GM10266 (cell line): ENCODE data around the gene ULBP1.
"Not testable (repeated sequence)": the region's sequence is repeated elsewhere in the genome, so short reads cannot be mapped to it uniquely, and the experiment has no call there.

Experiments
- DNase-seq: peaks from one replicate; pipeline ENCODE4 v3.0.0; 2012; ENCODE audit errors: extremely low spot score
- TF ChIP-seq, protein P1 (sequence below): IDR thresholded peaks from 2 replicates; pipeline ENCODE4 v1.5.1; 2012; ENCODE audit warnings: mild to moderate bottlenecking, low read depth; ENCODE audit not compliant: control insufficient read depth, insufficient read depth; ENCODE audit errors: missing control alignments

Gene ULBP1, protein sequence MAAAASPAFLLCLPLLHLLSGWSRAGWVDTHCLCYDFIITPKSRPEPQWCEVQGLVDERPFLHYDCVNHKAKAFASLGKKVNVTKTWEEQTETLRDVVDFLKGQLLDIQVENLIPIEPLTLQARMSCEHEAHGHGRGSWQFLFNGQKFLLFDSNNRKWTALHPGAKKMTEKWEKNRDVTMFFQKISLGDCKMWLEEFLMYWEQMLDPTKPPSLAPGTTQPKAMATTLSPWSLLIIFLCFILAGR

DNA sequence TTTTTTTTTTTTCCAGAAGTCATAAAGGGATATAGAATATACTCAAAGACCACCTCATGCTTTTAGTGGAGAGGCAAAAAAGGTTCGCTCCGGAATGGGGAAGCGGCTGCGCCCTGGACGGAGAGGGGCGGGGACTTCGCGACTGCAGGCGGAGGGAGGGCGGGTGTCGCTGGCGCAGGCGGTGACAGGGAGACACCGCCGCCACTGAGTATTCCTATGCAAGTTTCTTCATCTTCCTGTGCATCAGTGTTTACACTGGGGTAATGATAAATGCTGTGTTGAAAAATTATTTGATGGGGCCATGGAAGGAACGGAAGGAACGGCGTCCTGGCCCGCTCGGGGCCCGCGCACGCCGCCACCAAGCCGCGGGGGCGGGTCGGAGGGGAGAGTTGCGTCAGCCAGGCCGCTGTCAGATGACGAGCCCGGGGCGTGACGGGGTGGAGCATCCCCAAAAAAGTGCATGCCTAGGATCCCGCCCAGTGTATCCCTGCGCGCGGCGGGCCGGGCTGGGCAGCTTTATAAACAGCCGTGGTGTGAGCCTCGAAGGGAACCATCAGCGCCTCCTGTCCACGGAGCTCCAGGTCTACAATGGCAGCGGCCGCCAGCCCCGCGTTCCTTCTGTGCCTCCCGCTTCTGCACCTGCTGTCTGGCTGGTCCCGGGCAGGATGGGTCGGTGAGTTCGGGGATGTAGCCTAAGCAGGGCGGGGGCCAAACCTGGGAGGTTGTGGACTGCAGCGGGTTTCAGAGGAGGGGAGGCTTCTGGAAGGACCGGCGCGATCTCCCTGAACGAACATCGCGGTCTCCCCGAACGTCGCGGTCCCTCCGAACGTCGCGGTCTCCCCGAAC, at the start of gene ULBP1:
Gene ULBP1, plus strand, starts transcription at position 482 of the 846 bp plus-strand sequence. Its CDS starts 107 bp downstream, at position 589.
- TF ChIP-seq, protein P1, sequence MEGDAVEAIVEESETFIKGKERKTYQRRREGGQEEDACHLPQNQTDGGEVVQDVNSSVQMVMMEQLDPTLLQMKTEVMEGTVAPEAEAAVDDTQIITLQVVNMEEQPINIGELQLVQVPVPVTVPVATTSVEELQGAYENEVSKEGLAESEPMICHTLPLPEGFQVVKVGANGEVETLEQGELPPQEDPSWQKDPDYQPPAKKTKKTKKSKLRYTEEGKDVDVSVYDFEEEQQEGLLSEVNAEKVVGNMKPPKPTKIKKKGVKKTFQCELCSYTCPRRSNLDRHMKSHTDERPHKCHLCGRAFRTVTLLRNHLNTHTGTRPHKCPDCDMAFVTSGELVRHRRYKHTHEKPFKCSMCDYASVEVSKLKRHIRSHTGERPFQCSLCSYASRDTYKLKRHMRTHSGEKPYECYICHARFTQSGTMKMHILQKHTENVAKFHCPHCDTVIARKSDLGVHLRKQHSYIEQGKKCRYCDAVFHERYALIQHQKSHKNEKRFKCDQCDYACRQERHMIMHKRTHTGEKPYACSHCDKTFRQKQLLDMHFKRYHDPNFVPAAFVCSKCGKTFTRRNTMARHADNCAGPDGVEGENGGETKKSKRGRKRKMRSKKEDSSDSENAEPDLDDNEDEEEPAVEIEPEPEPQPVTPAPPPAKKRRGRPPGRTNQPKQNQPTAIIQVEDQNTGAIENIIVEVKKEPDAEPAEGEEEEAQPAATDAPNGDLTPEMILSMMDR, result no peak
- peak; percentile 64 for DNase-seq

DNA sequence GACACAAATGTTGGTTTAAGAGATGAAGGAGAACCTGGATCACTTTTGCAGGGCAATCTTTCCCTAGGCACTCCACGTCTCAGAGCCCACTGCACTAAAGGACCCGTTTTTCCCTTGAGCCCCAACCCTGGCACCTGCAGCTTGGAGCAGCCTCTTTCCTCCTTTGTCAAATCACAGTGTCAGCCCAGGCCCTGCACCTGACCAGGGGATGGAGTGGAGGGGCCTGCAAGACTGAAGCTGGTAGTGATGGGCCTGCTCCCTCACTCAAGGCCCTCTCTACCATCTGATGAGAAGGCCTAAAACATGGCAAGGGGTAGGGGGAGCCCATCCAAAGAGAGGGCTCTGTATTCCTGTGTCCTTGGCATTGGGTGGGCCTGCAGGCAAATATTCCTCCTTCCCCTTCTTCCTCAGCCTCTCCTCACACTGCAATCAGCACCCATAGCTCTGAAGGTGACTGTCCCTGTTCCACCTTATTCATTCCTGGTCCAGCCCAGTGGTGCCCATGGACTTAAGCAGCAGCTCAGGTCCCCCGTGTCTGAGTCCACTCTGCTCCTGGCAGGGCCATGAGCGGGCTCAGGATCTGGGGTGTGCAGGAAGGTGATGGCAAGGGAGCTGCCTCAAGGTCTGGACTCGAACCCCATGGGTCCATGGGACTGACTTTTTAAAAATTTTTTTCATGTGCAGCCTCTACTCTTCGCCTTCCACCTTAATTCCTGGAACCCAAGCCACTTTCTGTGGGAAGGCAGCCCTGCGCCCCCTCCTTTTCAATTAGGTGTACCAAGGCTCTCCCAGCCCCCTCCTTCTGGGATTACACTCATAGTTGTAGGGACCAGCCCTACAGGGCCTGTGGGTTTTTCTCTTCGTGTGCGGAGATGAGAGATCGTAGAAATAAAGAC, 47.5 kb upstream of the ULBP1 start:
- DNase-seq, result no peak
- TF ChIP-seq, protein P1, result no peak

DNA sequence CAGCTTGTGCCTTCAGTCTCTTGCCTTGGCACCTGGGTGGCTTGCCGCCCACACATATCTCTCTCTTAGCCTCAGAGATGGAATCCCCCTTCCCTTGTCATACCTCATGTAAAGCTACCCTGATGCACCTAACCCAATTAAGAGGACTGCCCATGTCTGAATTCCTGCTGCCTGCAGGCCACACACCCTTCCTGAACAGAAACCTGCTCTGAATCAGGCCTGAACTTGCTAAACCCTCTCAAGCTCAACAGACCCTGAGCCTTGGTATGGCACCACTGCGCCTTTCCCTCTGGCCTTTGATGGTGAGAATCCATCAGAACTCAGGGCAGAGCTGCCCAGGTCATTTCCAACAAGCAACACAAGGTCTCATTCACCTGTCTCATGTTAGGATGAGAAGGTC, 46.1 kb upstream of the ULBP1 start:
- no peak for DNase-seq
- TF ChIP-seq, protein P1, result no peak

DNA sequence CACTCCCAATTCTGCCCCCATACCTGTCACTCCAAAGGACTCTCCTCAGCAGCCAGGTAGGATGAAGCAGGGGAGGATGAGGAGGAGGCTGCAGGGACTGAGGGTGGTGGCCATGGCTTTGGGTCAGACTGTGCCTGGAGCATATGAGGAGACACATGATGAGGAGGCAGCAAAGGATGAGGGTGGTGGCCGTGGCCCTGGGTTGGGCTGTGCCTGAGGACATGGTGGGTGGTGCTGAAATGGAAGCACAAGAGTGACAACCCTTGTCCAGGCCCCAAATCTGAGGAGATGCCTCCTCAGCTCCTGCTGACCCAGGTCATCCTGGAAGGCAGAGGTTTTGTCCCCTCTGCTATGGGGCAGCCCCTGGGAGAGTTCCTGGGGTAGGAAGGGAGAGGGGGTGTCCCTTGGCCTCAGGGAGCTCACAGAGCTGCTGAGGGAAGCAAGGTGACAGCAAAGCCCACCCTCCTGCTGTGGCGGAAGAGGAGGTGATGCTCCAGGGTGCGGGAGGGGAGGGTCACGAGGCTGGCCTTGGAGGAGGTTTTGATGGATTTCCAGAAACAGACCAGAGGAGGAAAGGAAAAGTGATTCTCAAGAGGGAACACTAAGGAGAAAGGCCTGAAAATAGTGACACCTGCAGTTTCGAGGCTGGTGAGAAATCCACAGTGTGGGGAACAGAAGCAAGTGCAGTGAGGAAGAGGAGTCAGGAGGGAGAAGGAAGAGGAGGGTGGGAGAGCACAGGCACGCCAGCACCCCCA, 45.4 kb upstream of the ULBP1 start:
- no peak for DNase-seq

DNA sequence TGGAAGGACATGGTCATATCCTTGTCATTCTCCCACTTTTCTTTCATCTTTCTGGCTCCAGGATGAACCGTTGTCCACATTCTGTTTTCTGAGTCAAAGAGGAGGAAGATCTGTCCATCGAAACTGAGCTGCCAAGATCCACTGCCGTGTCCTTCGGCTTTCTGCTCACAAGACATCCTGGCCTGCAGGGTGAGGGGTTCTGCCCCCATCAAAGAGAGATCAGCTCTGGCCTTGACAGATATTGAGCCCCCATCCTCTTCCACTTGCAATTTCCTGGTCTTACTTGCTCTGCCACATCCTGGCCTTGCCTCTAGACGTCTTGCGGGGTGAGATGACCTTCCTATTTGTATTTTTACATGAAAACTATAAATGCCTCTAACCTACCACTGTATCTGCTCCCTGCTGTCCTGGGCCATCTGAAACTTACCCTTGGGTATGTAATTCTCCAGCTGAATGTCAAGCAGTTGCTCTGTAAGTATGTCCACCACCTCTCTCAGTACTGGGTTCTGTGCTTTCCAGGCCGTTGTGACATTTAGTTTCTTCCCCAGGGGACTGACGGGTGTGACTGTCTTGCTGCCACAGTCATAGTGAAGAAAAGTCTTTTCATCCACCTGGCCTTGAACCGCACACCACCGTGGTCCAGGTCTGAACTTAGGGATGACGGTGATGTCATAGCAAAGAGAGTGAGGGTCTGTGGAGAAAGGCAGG, 44.5 kb upstream of the ULBP1 start:
- not testable (repeated sequence) for DNase-seq

More for the DNA sequence above, 45.4 kb upstream of the ULBP1 start:
- TF ChIP-seq, protein P1, result no peak

DNA sequence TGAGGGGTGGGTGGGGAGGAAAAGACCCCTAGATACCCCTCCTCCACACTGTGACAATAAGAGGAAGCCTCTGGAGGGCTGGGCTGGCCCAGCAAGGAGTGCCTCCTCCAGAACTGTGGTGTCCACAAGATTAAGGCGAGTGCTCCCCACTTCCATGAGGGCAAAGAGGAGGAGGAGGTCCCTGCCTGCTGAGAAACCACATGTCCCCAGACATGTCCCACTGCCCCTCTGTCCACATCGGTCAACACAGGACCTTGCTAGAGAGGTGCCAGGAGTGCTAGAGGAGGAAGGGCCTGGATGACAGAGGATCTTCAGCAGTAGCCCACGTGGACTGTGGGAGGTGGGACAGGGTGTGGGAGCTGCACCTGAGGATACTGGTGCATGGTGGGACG, 43.9 kb upstream of the ULBP1 start:
- no peak for DNase-seq
- TF ChIP-seq, protein P1, result no peak

DNA sequence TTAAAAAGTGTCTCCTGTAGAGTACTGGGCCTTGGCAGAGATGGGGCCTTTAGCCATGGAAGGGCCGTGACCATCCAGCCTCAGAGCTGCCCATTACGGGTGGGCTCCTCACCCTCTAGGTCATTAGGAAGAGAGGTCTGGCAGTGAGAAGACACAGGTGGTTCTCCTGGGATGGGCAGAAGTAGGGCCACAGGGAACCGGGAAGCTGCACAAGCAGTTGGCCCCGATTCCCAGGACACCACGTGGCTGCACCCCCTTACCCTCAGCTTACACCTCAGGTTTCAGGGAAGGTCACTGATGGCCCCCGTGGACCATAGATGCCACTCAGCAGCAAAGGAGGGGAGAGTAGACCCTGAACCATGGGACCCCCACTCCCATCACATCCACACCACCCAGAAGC, 42.4 kb upstream of the ULBP1 start:
- TF ChIP-seq, protein P1, result no peak
- DNase-seq, result no peak

DNA sequence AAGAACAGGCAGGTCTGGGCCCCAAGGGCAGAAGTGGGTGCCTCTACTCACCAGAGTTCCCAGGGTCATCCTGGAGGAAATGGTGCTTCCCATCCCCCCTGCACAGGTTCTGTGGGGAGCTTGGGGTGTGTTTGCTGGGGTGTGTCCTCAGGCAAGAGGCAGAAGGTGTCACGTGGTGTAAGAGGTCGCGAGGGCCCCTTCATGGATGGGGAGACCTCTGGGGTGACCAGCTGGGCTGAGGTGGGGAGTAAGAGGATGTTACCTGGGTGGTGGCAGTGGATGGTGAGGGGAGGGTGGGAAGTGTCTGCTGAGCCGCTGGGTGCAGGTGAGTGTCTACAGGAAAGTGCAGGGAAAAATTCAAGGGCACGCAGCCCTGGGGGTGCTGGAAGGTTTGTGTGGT, 41.7 kb upstream of the ULBP1 start:
- not testable (repeated sequence) for DNase-seq
